ENCODE data around the gene EXO5.
"Not testable (repeated sequence)": the region's sequence is repeated elsewhere in the genome, so short reads cannot be mapped to it uniquely, and the experiment has no call there.

The EXO5 gene, protein sequence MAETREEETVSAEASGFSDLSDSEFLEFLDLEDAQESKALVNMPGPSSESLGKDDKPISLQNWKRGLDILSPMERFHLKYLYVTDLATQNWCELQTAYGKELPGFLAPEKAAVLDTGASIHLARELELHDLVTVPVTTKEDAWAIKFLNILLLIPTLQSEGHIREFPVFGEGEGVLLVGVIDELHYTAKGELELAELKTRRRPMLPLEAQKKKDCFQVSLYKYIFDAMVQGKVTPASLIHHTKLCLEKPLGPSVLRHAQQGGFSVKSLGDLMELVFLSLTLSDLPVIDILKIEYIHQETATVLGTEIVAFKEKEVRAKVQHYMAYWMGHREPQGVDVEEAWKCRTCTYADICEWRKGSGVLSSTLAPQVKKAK

DNA sequence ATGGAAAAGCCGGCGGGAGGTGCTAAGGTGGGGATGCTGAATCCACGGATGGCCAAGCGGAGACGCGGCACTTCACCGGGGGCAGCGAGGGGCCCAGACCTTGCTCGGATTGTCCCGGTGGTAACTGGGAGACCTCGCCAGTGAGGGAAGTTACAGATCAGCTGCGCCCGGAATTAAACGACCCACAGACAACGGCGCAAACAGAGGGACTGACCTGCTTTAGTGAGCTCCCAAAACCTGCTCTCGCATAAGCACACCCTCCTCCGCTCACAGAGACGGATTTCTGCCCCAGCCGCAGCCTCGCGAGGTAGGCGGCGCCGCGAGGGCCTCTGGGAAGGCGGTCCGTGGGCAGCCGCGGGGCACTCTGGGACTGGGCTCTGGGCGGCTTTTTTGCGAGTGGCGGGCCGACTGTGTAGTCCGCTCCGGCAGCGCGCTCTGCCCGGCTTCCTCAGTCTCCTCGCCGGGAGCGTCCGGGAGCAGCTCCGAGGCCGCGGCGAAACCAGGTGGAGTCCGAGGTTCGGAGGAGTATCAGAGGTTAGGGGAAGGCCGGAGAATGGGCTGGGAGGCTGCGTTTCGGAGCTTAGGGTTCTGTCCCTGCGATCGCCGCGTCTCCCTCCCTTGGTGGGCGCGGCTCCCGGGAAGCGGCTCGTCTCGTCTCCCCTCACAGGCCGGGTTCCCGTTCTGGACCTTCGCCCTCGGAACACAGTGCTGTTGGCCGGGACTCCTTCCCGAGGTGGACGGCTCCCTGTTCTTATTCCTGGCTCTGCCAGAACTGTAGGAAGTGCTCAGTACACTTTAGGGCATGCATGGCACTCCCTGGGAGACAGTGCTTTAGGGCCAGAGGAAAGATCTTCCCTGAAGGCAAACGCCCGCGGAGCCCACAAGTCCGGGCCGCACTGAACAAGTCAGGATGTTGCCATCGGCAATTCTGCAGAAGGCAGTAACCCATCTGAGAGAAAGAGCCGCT is at the start of gene EXO5:
Gene EXO5, plus strand, starts transcription at position 393 of the 967 bp plus-strand sequence. CDS start 5,778 bp downstream, outside the sequence.
- DNase-seq, result peak; percentile 77

DNA sequence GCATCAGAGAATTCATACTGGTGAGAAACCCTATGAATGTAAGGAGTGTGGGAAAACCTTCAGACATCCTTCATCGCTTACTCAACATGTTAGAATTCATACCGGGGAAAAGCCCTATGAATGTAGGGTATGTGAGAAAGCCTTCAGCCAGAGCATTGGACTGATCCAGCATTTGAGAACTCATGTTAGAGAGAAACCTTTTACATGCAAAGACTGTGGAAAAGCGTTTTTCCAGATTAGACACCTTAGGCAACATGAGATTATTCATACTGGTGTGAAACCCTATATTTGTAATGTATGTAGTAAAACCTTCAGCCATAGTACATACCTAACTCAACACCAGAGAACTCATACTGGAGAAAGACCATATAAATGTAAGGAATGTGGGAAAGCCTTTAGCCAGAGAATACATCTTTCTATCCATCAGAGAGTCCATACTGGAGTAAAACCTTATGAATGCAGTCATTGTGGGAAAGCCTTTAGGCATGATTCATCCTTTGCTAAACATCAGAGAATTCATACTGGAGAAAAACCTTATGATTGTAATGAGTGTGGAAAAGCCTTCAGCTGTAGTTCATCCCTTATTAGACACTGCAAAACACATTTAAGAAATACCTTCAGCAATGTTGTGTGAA is 45.5 kb upstream of the EXO5 start:
- no peak for DNase-seq

DNA sequence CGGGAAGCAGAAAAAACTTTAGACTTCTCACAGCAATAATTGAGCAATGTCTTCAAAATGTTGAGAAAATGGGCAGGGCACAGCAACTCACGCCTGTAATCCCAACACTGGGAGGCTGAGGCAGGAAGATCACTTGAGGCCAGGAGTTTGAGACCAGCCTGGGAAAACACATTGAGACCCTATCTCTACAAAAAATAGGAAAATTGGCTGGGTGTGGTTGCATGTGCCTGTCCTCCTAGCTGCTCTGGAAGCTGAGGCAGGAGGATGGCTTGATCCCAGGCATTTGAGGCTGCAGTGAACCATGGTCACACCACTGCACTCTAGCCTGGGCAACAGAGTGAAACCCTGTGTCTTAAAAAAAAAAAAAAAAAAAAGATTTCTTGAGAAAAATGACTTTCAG is 39.2 kb upstream of the EXO5 start:
- no peak for DNase-seq

DNA sequence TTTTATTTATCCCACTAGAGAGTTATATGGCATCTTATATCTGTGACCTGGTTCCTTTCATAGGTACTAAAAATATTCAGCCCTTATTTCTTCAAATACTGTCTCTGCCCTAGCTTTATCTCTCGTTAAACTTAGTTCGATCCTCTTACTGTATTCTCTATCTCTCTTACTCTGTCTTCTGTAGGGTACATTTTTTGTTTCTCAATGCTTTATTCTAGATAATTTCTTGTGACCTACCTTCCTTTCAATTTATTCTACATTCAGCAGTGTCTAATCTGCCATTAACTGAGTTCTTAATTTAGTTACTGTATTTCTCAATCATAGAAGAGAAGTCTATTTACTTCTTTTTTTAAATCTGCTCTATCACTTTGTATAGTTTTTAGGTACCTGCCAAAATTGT is 33.3 kb upstream of the EXO5 start:
- DNase-seq, result no peak

DNA sequence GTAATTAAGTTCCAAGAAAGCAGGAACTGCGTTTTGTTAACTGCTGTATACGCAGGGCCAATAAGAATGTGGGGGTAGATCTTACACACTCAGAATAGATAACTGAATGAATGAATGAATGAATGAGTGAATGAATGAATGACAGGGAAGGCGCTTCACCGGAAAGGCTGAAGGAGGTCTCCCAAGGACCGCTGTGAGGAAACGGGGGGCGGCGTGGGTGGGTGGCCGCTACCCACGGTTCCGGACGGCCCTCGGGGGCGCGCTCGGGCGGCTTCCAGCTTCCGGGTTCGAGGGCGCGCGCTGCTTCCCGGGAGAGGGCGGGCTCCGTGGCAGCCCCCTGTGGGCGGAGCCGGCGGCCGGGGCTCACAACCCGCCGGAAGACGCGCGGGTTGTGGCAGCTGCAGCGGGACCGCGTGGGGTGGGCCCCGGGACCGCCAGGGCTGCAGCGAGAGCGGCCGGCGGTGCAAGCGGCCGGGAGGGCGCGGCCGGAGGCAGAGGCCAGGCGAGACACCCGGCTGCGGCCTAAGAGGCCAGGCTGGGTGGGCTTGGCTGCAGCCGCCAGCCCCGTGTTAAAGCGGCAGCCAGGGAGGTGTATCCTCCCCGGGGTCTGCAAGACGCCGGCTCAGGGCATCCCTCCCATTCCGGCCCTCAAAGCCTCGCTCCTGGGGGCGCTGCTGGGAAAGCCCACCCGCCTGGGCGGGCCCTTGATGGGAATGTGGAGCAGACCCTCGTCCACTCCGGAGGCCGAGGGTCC is 31.5 kb upstream of the EXO5 start, which contains the start of gene ZFP69:
Gene ZFP69, plus strand, starts transcription at position 367 of the 754 bp plus-strand sequence. CDS start 2,072 bp downstream, outside the sequence.
- peak; percentile 61 for DNase-seq

DNA sequence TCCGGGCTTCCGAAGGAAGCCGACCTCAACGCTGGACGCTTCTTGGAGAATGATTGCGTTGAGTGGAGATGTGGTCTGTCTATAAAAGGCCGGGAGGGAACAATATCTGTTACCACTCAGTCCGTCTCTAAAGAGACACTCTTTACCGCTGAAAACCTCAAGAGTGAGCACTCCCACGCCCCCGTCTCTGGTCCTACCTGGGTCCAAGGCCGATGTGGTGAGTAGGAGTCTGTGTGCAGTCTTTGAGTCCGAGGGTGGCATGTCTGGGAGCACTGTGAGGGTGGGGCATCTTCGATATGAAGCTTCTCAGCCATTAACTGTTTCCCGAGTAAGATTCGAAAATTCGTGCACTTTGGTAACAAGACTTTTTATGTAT is 30.9 kb upstream of the EXO5 start:
- no peak for DNase-seq

DNA sequence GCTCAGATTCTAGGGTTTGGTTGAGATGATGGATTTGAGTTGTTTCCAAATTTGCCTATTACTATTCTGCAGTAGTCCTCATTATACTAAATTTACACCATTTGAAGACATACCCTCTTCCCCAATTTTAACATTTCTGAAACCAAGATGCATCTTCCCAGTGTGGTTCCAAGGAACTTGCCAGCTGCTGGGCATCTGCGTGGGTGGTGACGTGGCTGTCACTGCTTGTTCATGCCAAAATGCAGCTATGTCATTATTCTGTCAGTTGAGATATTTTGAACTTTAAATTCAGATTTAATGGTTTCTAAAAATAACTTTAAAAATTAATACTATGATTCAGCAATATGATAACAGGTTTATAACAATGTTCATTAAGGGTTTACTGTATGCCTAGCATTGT is 30.3 kb upstream of the EXO5 start:
- DNase-seq, result no peak

DNA sequence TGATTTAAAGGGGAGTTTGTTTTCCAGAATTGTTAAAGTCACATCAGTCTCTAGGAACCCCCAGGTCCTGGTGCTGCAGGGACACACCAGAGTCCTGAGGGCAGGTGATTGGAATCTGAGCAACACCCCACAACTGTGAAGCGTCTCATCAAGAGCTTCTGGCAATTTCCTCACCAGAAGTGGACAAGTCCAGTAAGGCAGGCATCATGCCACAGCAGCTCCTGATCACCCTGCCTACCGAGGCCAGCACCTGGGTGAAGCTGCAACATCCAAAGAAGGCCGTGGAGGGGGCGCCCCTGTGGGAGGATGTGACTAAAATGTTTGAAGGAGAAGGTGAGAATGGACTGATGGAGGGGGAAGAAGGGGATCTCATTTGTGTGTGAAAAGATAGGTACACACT is 29.4 kb upstream of the EXO5 start:
- no peak for DNase-seq

DNA sequence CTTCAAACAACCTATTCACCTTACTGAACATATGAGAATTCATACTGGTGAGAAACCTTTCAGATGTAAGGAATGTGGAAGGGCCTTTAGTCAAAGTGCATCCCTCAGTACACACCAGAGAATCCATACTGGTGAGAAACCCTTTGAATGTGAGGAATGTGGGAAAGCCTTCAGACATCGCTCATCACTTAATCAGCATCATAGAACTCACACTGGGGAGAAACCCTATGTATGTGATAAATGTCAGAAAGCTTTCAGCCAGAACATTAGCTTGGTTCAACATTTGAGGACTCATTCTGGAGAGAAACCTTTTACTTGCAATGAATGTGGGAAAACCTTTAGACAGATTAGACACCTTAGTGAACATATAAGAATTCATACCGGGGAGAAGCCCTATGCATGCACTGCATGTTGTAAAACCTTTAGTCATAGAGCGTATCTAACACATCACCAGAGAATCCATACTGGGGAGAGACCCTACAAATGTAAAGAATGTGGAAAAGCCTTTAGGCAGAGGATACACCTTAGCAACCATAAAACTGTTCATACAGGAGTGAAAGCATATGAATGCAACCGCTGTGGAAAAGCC is 13.2 kb upstream of the EXO5 start:
- no peak for DNase-seq

DNA sequence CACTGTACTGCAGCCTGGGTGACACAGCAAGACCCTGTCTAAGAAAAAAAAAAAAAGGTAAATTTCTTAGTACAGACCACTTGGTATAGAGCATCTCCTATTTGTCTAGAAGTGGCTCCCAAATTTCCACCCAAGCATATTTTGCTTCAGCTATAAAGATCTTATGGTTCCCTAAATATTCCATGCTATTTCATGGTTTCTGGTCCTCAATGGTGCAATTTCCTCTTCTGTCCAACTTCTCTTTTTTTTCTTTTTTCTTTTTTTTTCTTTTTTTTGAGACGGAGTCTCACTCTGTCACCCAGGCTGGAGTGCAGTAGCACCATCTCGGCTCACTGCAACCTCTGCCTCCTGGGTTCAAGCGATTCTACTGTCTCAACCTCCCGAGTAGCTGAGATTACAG is 5.9 kb upstream of the EXO5 start:
- DNase-seq, result not testable (repeated sequence)

DNA sequence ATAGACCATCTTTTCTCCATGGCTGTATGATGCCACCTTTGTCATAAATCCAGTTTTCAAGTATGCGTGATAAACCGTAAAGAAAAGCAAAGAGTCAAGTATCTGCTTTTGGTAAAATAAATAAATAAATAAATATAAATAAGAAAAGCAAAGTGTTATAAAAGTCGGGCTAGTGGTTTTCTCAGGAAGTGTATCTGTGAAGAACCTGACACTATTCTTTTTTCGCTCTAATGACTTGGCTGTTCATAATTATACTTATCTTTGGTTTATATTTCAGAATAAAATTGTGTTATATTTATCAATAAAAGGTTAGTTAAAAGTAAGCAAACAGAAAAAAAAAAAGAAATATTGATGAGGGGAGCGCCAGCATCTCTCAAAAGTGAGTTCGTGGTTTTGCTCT is 594 bp upstream of the EXO5 start:
- no peak for DNase-seq

DNA sequence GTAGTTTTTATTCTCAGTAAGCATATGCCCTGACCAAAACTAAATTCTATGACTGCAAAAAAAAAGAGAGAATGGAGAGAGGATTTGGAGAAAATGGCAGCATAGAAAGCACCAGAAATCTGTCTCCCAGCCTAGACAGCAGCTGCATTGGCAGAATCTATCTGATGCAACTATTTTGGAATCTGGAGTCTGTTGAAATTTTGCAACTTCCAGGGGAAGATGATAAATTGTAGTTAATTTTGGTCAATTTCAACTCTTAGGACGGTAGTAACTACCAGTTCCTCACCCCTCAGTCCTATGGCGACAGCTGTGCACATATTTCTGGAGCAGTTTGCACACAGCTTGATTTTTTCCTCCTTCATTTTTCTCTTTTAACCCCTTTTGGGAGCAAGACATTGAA is 10.9 kb downstream of the EXO5 start:
- DNase-seq, result no peak

DNA sequence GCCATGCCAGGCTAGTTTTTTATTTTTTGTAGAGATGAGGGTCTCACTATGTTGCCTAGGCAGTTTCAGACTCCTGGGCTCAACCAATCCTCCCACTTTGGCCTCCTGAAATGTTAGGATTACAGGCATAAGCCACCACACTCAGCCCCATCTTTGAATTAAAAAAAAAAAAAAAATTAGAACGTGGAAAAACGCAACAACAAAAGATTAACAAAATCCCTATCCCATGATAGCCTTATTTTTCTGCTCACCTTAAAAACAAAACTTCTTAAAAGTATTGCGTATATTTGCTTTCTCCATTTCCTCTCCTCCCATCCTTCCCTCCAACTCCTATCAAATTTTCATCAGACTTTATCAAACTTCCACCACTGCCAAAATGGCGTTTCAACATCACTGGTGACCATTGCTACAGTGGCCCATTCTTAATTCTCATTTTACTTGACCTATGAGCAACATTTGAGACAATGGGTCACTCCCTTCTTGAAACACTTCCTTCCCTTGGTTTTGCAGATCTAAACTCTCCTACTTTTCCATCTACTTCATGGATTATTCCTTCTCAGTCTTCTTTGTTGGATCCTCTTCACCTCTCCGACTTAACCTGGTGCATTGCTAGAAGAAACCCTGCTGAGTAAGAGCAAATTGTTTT is 22.3 kb downstream of the EXO5 start:
- DNase-seq, result no peak

DNA sequence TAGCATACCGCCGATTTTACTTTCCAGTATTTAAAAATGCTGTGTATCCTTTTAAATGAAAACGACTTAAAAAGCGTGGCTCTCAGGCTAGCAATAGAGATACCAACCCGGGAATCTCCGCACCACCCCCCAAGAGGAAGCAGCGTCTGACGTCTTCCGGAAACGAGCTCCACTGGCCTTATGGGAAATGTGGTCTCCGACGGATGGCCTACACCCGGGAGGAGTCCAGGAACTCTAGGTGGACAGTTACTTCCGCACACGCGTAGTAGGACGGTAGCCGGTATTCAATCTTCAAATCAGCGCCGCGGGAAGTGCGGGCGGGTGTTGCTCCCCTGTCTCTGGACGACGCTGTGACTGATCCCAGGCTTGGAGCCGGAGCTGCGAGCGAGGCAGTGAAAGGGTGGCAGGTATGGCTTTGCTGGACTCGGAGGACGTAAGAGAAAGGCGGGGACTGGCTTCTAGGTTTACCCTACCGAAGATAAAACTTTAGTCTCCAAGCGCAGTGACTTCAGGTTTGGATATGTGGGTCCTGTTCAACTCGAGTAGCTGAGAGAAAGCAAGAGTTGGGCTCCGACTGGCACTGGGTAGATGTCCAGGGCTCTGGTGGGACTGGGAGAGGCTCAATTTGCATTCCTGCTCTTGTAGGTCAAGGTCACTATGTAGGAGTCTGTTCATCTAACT is 23.0 kb downstream of the EXO5 start, which contains the start of gene ZNF684:
Gene ZNF684, plus strand, starts transcription at position 257 of the 681 bp plus-strand sequence. CDS start 1,530 bp downstream, outside the sequence.
- peak; percentile 74 for DNase-seq

DNA sequence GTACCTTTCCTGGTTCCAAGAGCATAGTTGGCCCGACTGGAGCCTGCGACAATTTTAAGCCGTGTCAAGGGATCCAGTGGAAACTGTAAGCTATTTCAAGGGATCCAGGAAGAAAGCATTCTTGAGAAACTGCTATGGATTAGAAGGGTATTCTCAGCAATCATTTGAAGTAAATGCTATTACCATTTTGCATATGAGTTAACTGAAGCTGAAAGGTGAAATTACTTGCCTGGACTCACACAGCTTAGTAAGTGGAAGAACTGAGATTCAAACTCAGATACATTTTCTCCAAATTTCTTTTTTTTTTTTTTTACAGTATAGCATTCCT is 23.5 kb downstream of the EXO5 start:
- no peak for DNase-seq

DNA sequence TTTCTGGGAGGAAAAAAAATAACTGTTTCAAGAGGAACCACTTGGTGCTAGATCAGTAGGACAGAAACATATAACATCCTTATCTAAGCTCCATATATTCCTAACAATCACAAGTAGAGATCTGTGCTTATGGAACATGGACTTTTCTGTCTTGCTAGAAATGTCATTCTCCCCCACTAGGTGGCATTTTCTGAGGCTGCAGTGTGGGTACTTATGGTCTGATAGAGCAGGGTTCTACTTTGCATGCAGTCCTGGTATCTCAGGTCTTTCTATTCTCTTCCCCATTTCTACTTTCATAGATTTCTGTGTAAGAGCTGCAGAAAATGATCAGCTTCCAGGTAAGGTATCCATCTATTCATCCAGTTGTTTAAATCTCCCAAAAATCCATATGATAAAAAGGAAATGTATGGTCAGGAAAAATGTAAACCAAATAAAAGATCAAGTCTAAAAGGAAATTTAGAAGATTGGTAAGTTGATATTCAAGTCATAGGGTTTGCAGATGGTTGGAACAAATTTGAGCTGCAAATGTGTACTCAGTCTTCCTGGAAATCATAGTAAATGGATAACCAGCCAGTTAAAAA is 24.4 kb downstream of the EXO5 start:
- no peak for DNase-seq

DNA sequence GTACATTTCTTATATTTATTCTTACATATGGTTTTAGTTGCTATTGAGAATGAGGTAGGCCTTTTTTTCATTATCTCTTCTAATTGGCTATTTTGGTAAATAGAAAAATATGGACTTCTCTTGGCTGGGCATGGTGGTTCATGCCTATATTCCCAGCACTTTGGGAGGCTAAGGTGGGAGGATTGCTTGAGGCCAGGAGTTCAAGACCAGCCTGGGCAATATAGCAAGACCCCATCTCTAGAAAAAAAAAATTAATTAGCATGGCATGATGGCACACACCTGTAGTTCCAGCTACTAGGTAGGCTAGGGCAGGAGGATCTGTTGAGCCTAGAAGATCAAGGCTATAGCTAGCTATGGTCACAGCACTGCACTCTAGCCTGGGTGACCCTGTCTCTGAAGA is 26.0 kb downstream of the EXO5 start:
- no peak for DNase-seq

DNA sequence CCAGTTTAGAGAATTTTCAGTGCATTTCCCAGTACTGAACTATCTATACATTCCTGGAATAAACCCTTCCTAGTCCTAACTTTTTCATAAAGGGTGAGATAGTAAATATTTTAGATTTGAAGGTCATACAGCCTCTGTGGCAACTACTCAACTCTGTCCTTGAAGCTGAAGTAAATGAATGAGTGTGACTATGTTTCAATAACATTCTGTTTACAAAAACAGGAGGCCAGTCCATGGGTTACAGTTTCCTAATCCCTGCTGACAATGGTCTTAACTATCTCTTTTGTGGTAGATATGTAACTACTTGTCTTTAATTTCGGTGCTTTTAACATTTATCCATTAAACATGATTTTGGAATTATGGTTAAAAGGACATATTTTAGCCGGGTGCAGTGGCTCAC is 27.2 kb downstream of the EXO5 start:
- no peak for DNase-seq

DNA sequence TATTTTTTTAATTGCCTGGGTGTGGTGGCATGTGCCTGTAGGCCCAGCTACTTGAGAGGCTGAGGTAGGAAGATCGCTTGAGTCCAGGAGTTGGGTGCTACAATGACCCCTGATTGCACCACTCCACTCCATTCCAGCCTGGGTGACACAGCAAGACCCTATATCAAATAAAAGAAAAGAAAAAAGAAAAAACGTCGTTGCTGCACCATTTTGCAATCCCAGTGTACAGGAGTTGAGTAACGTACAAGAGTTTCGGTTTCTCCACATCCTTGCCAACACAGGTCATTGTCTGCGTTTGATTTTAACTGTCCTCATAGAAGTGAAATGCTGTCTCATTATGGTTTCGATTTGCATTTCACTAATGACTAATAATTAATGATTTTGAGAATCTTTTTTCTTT is 30.8 kb downstream of the EXO5 start:
- DNase-seq, result no peak

DNA sequence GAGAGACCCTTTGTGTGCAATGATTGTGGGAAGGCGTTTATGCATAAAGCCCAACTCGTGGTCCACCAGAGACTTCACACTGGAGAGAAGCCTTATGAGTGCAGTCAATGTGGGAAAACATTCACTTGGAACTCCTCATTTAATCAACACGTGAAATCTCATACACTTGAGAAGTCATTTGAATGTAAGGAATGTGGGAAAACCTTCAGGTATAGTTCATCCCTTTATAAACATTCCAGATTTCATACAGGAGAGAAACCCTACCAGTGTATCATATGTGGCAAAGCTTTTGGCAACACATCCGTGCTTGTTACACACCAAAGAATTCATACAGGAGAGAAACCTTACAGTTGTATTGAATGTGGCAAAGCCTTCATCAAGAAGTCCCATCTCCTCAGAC is 38.4 kb downstream of the EXO5 start:
- no peak for DNase-seq

DNA sequence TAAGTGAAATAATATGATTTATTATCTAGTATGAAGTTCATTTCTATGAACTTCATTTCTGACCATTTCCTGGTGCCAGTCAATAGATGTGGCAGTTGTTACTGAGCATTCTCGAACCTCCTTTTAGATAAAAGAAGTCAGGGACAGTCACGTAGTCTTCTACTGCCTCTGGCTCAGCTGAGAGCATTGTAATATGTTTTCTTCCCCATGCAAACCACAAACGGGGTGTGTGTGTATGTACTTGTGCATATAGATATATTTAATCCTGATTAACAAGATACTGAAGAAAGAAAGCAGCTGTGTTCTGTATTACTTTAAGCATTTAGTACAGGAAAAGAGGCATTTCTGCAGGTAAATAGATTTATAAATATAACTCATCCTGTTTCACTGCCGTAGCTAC is 44.5 kb downstream of the EXO5 start:
- DNase-seq, result no peak
